Measurements from ENCODE around the gene WDTC1.
"Not testable (repeated sequence)": the region's sequence is repeated elsewhere in the genome, so short reads cannot be mapped to it uniquely, and the experiment has no call there.

Gene WDTC1

GRCh38 chr1:27216466-27216865 is 18.0 kb upstream of the WDTC1 start:
- no peak for DNase-seq (ENCODE audit: extremely low read depth, low read depth)
- no peak for TF ChIP-seq CTCF (IDR thresholded peaks at IDR 0.05; ENCODE audit: low read depth, low read length, missing control alignments)
- H3K4me3 ChIP-seq (replicated peaks; ENCODE audit: low read depth, low read length): no peak overlapping the region

- no peak for TF ChIP-seq CTCF (IDR thresholded peaks at IDR 0.05; ENCODE audit: low read depth, low read length, missing control alignments)
- DNase-seq (ENCODE audit: extremely low read depth, low read depth): no peak
- no peak overlapping the region for H3K4me3 ChIP-seq (replicated peaks; ENCODE audit: low read depth, low read length)
Measured at GRCh38 chr1:27217401-27217800, 17.0 kb upstream of the WDTC1 start.

GRCh38 chr1:27218736-27219135 is 15.7 kb upstream of the WDTC1 start:
- no peak for DNase-seq (ENCODE audit: extremely low read depth, low read depth)
- no peak for TF ChIP-seq CTCF (IDR thresholded peaks at IDR 0.05; ENCODE audit: low read depth, low read length, missing control alignments)
- no peak overlapping the region for H3K4me3 ChIP-seq (replicated peaks; ENCODE audit: low read depth, low read length)

- no peak for TF ChIP-seq CTCF (IDR thresholded peaks at IDR 0.05; ENCODE audit: low read depth, low read length, missing control alignments)
- no peak for DNase-seq (ENCODE audit: extremely low read depth, low read depth)
Measured at GRCh38 chr1:27220096-27220495, 14.3 kb upstream of the WDTC1 start.

GRCh38 chr1:27220702-27221497 is 13.5 kb upstream of the WDTC1 start:
- DNase-seq (ENCODE audit: extremely low read depth, low read depth); H3K4me3 ChIP-seq (replicated peaks; ENCODE audit: low read depth, low read length): not testable (repeated sequence)

More at GRCh38 chr1:27220096-27220495, 14.3 kb upstream of the WDTC1 start:
- H3K4me3 ChIP-seq (replicated peaks; ENCODE audit: low read depth, low read length): no peak overlapping the region

GRCh38 chr1:27225621-27226020 is 8.8 kb upstream of the WDTC1 start:
- TF ChIP-seq CTCF (IDR thresholded peaks at IDR 0.05; ENCODE audit: low read depth, low read length, missing control alignments): no peak
- DNase-seq (ENCODE audit: extremely low read depth, low read depth): no peak
- H3K4me3 ChIP-seq (replicated peaks; ENCODE audit: low read depth, low read length): no peak overlapping the region

- H3K4me3 ChIP-seq (replicated peaks; ENCODE audit: low read depth, low read length): no peak overlapping the region
- DNase-seq (ENCODE audit: extremely low read depth, low read depth): no peak
- TF ChIP-seq CTCF (IDR thresholded peaks at IDR 0.05; ENCODE audit: low read depth, low read length, missing control alignments): no peak
Measured at GRCh38 chr1:27227765-27228164, 6.7 kb upstream of the WDTC1 start.
